ACHN (cell line): ENCODE data around the gene STK32B.

Source experiments
- DNase-seq: peaks from one replicate; pipeline ENCODE4 v3.0.0-alpha.2; 2015
- in situ Hi-C: cut with HindIII; loops from 2 replicates; pipeline ENCODE4 v1.10.0; 2017; ENCODE audit warnings: low sequenced_read_pairs, low pct_ligation_motif_present, low pct_unique_long_range_greater_than_20kb

Gene STK32B

GRCh38 chr4:5357870-5358269, 306.6 kb downstream of the STK32B start:
- in situ Hi-C loops: no loop called here
- no peak for DNase-seq

GRCh38 chr4:5361968-5362367, 310.7 kb downstream of the STK32B start:
- in situ Hi-C loops: no loop called here
- DNase-seq: peak; percentile 25

GRCh38 chr4:5364406-5364805, 313.1 kb downstream of the STK32B start:
- in situ Hi-C loops: no loop called here

GRCh38 chr4:5365071-5366008, 314.1 kb downstream of the STK32B start:
- DNase-seq: peak; percentile 78
- in situ Hi-C loops: no loop called here

More at GRCh38 chr4:5364406-5364805, 313.1 kb downstream of the STK32B start:
- no peak for DNase-seq

- DNase-seq: no peak
- in situ Hi-C loops: no loop called here
Measured at GRCh38 chr4:5366009-5366386, 314.7 kb downstream of the STK32B start.

- no peak for DNase-seq
- in situ Hi-C loops: no loop called here
Measured at GRCh38 chr4:5366421-5366820, 315.1 kb downstream of the STK32B start.

GRCh38 chr4:5368426-5368825, 317.1 kb downstream of the STK32B start:
- no peak for DNase-seq
- in situ Hi-C loops: no loop called here

GRCh38 chr4:5370286-5370685, 319.0 kb downstream of the STK32B start:
- no peak for DNase-seq

GRCh38 chr4:5371415-5372190, 320.3 kb downstream of the STK32B start:
- in situ Hi-C loops: no loop called here
- no peak for DNase-seq

More at GRCh38 chr4:5370286-5370685, 319.0 kb downstream of the STK32B start:
- in situ Hi-C loops: no loop called here

GRCh38 chr4:5372198-5372597, 320.9 kb downstream of the STK32B start:
- in situ Hi-C loops: no loop called here
- DNase-seq: no peak

- in situ Hi-C loops: no loop called here
- DNase-seq: no peak
Measured at GRCh38 chr4:5373327-5373726, 322.0 kb downstream of the STK32B start.

- no peak for DNase-seq
- in situ Hi-C loops: no loop called here
Measured at GRCh38 chr4:5374592-5374991, 323.3 kb downstream of the STK32B start.

- in situ Hi-C loops: no loop called here
- DNase-seq: no peak
Measured at GRCh38 chr4:5374994-5375393, 323.7 kb downstream of the STK32B start.

- no peak for DNase-seq
- in situ Hi-C loops: no loop called here
Measured at GRCh38 chr4:5376015-5376414, 324.7 kb downstream of the STK32B start.

GRCh38 chr4:5378002-5378401, 326.7 kb downstream of the STK32B start:
- DNase-seq: peak; percentile 19
- in situ Hi-C loops: no loop called here

- in situ Hi-C loops: no loop called here
- DNase-seq: no peak
Measured at GRCh38 chr4:5379895-5380294, 328.6 kb downstream of the STK32B start.

- no peak for DNase-seq
- in situ Hi-C loops: no loop called here
Measured at GRCh38 chr4:5381961-5382441, 330.7 kb downstream of the STK32B start.

- no peak for DNase-seq
- in situ Hi-C loops: no loop called here
Measured at GRCh38 chr4:5383191-5383980, 332.1 kb downstream of the STK32B start.
